GM21737 (cell line): ENCODE measurements around the gene IL22.
A peak's percentile ranks its signal among the peaks of the same experiment; 100 is the strongest.

Experiments used
- ATAC-seq: cut with Tn5 transposase; IDR thresholded peaks from one replicate; pipeline ENCODE4 v1.9.1; 2021; ENCODE audit warnings: mild to moderate bottlenecking, moderate library complexity; ENCODE audit not compliant: unreplicated experiment

Gene IL22

GRCh38 chr12:68264857-68265256 is 11.5 kb upstream of the IL22 start:
- ATAC-seq, result no peak

- no peak for ATAC-seq
Observed at GRCh38 chr12:68264158-68264855, 10.9 kb upstream of the IL22 start.

- no peak for ATAC-seq
Observed at GRCh38 chr12:68263366-68263765, 10.0 kb upstream of the IL22 start.

- ATAC-seq, result no peak
Observed at GRCh38 chr12:68261896-68262295, 8.5 kb upstream of the IL22 start.

GRCh38 chr12:68260153-68260552 is 6.7 kb upstream of the IL22 start:
- no peak for ATAC-seq

GRCh38 chr12:68259318-68259940 is 6.0 kb upstream of the IL22 start:
- ATAC-seq, result no peak

- no peak for ATAC-seq
Observed at GRCh38 chr12:68252077-68252476, 1.3 kb downstream of the IL22 start.

GRCh38 chr12:68250454-68250853 is 3.0 kb downstream of the IL22 start:
- no peak for ATAC-seq

- no peak for ATAC-seq
Observed at GRCh38 chr12:68247785-68248184, 5.6 kb downstream of the IL22 start.

GRCh38 chr12:68246350-68246749 is 7.1 kb downstream of the IL22 start:
- ATAC-seq, result no peak

GRCh38 chr12:68245180-68246021 is 8.0 kb downstream of the IL22 start:
- ATAC-seq, result no peak

- no peak for ATAC-seq
Observed at GRCh38 chr12:68242777-68243176, 10.6 kb downstream of the IL22 start.

GRCh38 chr12:68240975-68241374 is 12.4 kb downstream of the IL22 start:
- peak; percentile 87 for ATAC-seq

- ATAC-seq, result no peak
Observed at GRCh38 chr12:68240079-68240478, 13.3 kb downstream of the IL22 start.

- ATAC-seq, result no peak
Observed at GRCh38 chr12:68239309-68239982, 14.0 kb downstream of the IL22 start.

GRCh38 chr12:68237619-68238018 is 15.8 kb downstream of the IL22 start:
- ATAC-seq, result no peak

- no peak for ATAC-seq
Observed at GRCh38 chr12:68237078-68237477, 16.3 kb downstream of the IL22 start.

GRCh38 chr12:68236421-68237059 is 16.9 kb downstream of the IL22 start:
- ATAC-seq, result peak; percentile 65

GRCh38 chr12:68235576-68235975 is 17.8 kb downstream of the IL22 start:
- no peak for ATAC-seq

GRCh38 chr12:68234140-68234539 is 19.3 kb downstream of the IL22 start:
- ATAC-seq, result no peak

GRCh38 chr12:68233498-68233897 is 19.9 kb downstream of the IL22 start:
- no peak for ATAC-seq
